GM19239 (cell line): ENCODE results near the gene PHLPP2.

Source experiments
- DNase-seq: peaks from one replicate; pipeline ENCODE4 v3.0.0; 2011; ENCODE audit warnings: low spot score; ENCODE audit not compliant: insufficient read length
- FAIRE-seq: peaks from 2 replicates; lab custom pipeline; 2011; peaks lifted over from hg19 to GRCh38; lab: Jason Lieb, UNC

The PHLPP2 gene

DNA sequence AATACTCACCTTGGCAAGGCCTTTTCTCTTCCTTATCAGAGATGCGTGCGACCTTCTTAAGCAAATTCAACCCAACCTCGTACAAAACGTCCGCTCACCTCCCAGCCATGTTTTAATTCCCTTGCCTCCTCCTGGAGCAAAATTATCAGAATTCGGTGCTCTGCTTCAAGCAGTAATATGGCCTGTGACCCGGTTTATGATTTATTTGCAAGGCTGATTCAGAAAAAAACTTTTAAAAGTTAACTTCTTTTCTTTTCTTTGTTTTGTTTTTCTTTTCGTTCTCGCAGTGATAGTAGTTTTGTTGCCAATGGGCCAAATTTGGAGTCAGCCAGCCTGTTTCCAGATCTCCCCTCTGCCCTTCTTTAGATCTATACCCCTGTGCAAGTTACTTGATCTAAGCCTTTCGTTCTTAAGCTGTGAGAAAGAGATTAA is at the start of gene PHLPP2:
Gene PHLPP2, minus strand, starts transcription at position 382 of the 432 bp plus-strand sequence. CDS start 9,906 bp downstream, outside the sequence.
- no peak for FAIRE-seq
- no peak for DNase-seq

- no peak for FAIRE-seq
- no peak for DNase-seq
These were observed 47.1 kb upstream of the PHLPP2 start for GRCh38 chr16:71771571-71771970.

DNA sequence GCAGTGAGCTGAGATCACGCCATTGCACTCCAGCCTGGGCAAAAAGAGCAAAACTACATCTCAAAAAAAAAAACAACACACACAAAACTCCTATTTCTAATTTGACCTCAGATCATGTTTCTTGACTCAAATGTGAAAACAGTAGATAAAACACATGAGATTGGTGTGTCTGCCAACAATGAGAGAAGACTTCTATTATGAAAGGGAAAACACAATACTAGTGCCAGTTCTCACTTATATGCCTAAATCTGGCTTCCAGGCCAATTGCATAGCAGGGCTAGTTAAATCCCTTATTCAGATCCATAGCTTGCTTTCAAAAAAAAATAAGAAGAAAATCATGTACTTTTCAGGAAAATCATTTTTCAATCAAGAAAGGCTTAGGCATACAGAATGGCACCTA is 44.7 kb upstream of the PHLPP2 start:
- FAIRE-seq = no peak
- DNase-seq = no peak

- DNase-seq (no peak), FAIRE-seq (no peak)
These were observed 42.8 kb upstream of the PHLPP2 start for GRCh38 chr16:71767060-71767900.

DNA sequence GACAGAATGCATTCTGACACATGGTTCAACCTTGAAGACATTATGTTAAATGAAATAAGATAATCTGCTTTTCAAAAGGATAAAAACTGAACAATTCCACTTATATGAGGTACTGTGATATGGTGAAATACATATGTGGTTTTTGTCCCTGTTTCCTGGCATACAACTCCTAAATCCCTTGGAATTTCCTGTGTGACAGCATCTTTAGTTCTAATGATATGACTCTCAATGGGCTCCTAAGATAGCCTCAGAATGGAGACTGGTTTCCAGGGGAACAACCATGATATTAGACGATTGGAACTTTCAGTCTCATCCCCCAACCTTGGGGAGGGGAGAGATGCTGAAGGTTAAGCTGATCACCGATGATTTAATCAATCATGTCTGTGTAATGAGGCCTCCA is 37.7 kb upstream of the PHLPP2 start:
- DNase-seq (no peak), FAIRE-seq (no peak)

DNA sequence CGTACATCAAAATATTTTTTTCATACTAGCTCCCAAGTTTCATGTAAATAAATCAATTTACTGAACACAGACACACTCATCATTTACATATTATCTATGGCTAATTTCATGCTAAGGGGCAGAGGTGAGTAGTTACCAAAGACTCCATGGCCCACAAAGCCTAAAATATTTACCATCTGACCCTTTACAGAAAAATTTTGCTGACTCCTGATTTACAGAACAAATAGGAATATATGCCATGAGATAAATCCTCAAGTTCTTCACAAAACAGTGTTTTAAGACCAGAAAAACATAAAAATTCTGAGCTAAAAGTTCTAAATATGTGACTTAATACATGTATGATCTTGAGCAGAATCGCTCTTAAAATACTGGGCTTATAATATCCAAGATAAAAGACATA is 36.6 kb upstream of the PHLPP2 start:
- no peak for DNase-seq
- FAIRE-seq = no peak

DNA sequence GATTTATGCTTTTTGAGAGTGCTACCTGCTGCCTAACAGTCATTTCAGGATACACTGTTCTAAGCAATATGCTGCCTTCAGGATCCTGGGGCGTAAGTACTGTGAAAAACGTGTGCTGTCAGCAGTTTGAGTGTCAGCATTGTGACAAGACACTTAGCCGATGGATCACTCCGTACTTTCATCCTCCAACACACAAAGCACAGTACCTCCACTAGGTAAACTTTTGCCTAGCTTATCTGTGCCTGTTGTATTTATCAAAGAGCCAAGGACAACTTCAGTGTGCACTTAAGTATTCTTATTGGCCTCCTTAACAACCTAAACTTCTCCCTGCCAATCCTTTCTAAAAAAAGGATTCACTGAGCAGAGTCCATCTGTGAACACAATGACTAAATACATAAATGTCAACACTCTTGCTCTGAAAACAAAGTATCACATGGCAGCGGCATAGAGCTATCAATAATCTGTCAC is 33.8 kb upstream of the PHLPP2 start:
- FAIRE-seq = no peak

DNA sequence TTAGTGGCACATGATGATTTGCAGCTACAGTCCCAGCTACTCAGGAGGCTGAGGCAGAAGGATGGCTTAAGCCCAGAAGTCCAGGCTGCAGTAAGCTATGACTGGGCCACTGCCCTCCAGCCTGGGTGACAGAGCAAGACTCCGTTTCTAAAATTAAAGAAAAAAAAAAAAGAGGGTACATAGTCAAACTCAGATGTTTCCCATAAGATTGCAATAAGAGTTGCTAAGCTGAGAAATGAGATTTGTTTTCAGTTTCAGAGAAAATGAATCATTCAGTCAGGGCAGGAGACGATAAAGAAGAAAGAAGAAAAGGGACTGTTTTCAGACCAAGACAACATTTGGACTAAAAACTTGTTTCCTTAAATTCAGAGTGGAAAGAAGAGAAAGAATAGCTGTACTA is 30.2 kb upstream of the PHLPP2 start:
- DNase-seq = no peak
- FAIRE-seq = no peak

More for the DNA sequence above, 33.8 kb upstream of the PHLPP2 start:
- DNase-seq = no peak

- no peak for DNase-seq
- no peak for FAIRE-seq
These were observed 29.6 kb upstream of the PHLPP2 start for GRCh38 chr16:71754108-71754507.

DNA sequence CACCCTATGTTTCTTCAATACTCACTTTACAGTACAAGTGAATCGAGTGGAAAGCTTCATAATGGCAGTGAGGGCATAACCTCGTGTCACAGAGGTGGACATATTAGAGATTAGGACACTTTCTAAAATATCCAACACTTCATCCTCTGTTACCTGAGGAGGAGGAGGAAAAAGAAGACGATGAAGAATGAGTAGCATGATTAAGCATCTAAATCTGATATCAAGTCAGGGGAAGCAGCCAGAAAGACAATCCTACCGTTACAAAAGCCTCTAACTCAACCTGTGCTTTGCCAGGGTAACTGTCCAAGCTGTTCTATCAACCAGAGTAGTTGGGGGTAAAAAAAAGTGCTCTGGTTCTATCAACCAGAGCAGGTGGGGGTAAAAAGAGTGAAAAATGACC is 23.7 kb upstream of the PHLPP2 start:
- no peak for FAIRE-seq

GRCh38 chr16:71746442-71747046 is 22.0 kb upstream of the PHLPP2 start:
- peak; percentile 92 for FAIRE-seq

More for the DNA sequence above, 23.7 kb upstream of the PHLPP2 start:
- DNase-seq = no peak

DNA sequence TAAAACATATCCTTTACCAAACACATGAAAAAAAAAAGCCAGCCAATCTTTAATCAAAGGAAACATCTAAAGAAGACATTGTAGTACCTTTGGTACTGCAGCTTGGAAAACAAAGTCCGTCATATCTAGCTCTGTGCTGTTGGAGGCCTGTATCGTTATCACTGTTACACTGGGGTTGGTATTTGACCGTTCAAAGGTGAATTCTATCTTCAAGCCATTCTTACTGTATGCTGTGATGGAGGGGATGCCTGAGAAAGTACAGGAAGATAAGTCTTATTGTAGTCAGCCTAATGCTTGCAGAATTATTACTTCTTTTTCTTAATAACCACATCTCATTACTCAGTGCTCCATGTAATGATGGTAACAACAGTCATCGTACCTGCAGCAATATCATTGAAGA is 14.4 kb upstream of the PHLPP2 start:
- no peak for DNase-seq
- FAIRE-seq = no peak

More at GRCh38 chr16:71746442-71747046, 22.0 kb upstream of the PHLPP2 start:
- peak; percentile 34 for DNase-seq

GRCh38 chr16:71737501-71737900 is 13.0 kb upstream of the PHLPP2 start:
- FAIRE-seq (no peak), DNase-seq (no peak)

GRCh38 chr16:71734511-71734910 is 10.0 kb upstream of the PHLPP2 start:
- FAIRE-seq (no peak), DNase-seq (no peak)

- FAIRE-seq = no peak
These were observed 8.1 kb upstream of the PHLPP2 start for GRCh38 chr16:71732587-71732986.

DNA sequence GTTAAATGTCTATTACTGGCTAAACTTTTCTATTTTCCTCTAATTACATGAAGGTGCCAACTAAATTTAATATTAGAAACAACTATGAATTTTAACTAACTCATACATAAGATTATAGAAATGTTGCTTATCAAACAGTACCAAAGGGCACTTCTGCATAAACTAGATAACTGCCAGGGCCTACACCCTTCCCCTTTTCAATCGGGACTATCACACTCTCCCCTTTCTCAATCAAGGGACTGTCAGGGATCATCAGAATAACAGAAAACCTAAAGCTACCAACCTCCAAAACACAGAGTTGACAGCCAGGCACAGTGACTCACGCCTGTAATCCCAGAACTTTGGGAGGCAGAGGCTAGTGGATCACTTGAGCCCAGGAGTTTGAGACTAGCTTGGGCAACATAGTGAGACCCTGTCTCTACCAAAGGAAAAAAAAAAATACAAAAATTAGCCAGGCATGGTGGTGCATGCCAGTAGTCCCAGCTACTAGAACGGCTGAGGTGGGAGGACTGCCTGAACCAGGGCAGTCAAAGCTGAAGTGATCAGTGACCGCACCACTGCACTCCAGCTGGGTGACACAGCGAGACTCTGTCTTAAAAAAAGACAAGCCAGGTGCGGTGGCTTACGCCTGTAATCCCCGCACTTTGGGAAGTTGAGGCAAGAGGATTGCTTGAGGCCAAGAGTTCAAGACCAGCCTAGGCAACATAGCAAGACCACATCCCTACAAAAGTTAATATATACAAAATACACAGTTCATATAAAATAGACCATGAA is 3.2 kb upstream of the PHLPP2 start:
- no peak for FAIRE-seq
- DNase-seq = no peak

More at GRCh38 chr16:71732587-71732986, 8.1 kb upstream of the PHLPP2 start:
- no peak for DNase-seq

DNA sequence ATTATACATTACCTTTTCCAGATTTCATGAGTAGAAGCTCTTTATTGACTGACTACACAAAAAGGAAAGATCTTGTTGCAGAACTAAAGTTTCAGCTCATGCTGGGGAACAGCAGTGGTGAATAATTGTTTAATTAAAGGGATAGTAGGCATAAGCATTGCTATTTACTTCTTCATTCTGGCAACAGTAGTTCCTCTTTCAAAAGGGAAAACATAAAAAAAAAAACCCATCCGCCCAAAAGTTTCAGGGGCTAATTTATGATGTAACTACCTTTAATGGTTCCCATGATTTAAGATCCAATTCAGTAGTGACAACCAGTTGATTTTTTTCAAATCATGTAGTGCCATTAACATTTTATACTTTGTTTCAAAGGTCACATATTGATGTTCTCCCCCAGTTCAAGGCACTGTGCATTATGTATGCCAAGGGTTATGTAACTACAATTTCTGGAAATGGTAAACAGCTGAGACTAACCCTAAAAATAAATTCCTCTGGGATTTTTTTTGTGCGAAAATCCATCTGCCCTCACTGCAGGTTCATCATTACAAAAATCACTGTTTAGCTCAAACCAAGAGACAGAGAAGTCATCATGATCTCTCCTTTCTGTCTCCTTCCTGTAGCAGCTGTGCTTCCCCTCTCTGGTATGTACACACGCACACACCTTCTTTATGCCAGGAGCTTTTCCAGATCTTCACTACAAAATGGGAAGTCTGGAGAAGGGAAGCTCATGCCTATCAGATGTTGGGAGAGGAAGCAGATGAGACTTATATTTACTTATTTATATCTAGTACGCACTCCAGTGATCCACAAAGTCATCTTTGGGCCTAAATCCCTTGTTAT is 2.2 kb upstream of the PHLPP2 start:
- DNase-seq = no peak
- no peak for FAIRE-seq

DNA sequence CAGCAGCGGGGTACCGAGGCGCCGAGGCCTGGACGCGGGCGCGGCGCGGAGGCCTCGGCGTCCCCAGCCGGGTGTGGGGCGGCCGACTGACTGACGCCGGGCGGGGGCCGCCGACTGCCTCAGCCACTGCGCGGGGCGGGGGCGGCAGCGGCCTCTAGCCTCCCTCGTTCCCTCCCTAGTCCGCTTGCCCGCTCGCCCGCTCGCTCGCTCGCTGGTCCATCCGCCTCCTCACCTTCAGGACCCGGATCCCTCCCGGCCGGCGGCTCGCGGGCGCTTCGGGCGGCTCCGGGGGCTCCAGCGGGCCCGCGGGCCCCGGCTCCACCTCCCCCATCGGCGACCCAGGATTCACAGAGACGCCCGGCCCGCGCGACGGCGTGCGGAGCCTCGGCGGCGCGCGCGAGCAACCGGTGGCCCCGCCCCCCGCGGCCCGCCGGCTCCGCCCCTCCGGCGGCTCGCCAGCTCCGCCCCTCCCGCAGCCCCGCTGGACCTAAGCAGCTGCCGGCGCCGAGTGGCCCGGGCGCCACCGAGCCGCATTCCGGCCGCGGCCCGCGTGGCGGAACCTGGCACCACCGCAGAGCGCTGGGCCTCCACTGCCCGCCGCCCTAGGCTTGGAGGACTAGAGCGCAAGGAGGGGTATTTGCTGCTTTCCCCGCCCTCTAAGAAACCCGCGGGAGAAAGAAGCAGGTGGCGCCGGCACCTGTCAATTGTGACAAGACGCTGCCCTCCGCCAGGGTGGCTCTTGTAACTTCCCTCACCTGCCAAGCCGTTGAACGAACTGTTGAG is 773 bp downstream of the PHLPP2 start:
- FAIRE-seq (no peak), DNase-seq (peak; percentile 85)
